Brain microvascular endothelial cell (primary cell): ENCODE results near the gene PHOSPHO1.

Experiments
- DNase-seq: peaks from one replicate; pipeline ENCODE4 v3.0.0-alpha.2; 2020
- H3K27ac ChIP-seq: fragments of 250-450 bp; sonication (Bioruptor Pico); 2 replicates; pipeline ENCODE4 v1.5.1; 2020; ENCODE audit warnings: mild to moderate bottlenecking, moderate library complexity
- H3K27me3 ChIP-seq: fragments of 250-450 bp; sonication (Bioruptor Pico); replicated peaks from 2 replicates; pipeline ENCODE4 v1.5.1; 2020; ENCODE audit warnings: mild to moderate bottlenecking
- H3K36me3 ChIP-seq: fragments of 250-450 bp; sonication (Bioruptor Pico); replicated peaks from 2 replicates; pipeline ENCODE4 v1.5.1; 2020; ENCODE audit warnings: mild to moderate bottlenecking
- H3K4me3 ChIP-seq: 2 replicates; pipeline ENCODE4 v1.5.1; 2011; ENCODE audit warnings: low read depth, mild to moderate bottlenecking, control low read depth, low read length, moderate library complexity
- in situ Hi-C: cut with HindIII; loops from 2 replicates; pipeline ENCODE4 v1.10.0; 2017; ENCODE audit warnings: low sequenced_read_pairs, low pct_ligation_motif_present
- TF ChIP-seq, protein P1 (sequence below): IDR thresholded peaks from 2 replicates; pipeline ENCODE4 v1.5.1; 2011; ENCODE audit warnings: low read depth, mild to moderate bottlenecking, moderate library complexity, low read length, control low read depth, inconsistent platforms; ENCODE audit errors: missing control alignments

PHOSPHO1 gene

GRCh38 chr17:49249292-49249794 lies 18.8 kb upstream of the PHOSPHO1 start:
- in situ Hi-C loops = no loop called here
- no peaks in the 10 kb centered on the region for H3K36me3 ChIP-seq
- no peak overlapping the region for H3K27ac ChIP-seq
- DNase-seq = no peak
- no peak overlapping the region for H3K4me3 ChIP-seq
- H3K27me3 ChIP-seq = no peaks in the 10 kb centered on the region
- TF ChIP-seq, protein P1, sequence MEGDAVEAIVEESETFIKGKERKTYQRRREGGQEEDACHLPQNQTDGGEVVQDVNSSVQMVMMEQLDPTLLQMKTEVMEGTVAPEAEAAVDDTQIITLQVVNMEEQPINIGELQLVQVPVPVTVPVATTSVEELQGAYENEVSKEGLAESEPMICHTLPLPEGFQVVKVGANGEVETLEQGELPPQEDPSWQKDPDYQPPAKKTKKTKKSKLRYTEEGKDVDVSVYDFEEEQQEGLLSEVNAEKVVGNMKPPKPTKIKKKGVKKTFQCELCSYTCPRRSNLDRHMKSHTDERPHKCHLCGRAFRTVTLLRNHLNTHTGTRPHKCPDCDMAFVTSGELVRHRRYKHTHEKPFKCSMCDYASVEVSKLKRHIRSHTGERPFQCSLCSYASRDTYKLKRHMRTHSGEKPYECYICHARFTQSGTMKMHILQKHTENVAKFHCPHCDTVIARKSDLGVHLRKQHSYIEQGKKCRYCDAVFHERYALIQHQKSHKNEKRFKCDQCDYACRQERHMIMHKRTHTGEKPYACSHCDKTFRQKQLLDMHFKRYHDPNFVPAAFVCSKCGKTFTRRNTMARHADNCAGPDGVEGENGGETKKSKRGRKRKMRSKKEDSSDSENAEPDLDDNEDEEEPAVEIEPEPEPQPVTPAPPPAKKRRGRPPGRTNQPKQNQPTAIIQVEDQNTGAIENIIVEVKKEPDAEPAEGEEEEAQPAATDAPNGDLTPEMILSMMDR = no peak

DNA sequence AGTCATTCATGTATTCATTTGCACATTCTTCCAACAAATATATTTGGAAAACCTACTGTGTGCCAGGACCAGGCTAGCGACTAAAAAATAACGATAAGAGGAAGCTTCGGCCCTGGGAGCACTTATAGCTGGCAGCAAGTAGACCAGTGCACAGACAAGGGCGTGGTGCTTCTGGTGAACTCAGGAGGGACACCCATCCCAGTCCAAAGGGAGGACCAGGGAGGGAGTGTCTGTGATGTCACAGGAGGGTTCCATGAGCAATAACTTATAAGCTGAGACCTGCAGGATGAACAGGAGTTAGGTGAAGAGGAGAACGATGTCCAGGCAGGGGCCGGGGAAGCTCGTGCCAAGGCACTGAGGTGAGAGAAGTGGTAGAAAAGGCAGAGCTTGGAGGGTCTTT lies 17.4 kb upstream of the PHOSPHO1 start:
- Histone ChIP-seq H3K36me3 (no peaks in the 10 kb centered on the region), H3K27me3 (no peaks in the 10 kb centered on the region), H3K27ac (no peak overlapping the region), H3K4me3 (no peak overlapping the region)
- TF ChIP-seq, protein P1 = no peak
- DNase-seq = no peak
- in situ Hi-C loops = no loop called here

GRCh38 chr17:49244839-49245238 lies 14.3 kb upstream of the PHOSPHO1 start:
- Histone ChIP-seq H3K4me3 (no peak overlapping the region), H3K36me3 (no peaks in the 10 kb centered on the region), H3K27me3 (no peaks in the 10 kb centered on the region), H3K27ac (no peak overlapping the region)
- TF ChIP-seq, protein P1 = no peak
- in situ Hi-C loops = no loop called here
- no peak for DNase-seq

- TF ChIP-seq, protein P1 = no peak
Measured at GRCh38 chr17:49242813-49243212, 12.2 kb upstream of the PHOSPHO1 start.

DNA sequence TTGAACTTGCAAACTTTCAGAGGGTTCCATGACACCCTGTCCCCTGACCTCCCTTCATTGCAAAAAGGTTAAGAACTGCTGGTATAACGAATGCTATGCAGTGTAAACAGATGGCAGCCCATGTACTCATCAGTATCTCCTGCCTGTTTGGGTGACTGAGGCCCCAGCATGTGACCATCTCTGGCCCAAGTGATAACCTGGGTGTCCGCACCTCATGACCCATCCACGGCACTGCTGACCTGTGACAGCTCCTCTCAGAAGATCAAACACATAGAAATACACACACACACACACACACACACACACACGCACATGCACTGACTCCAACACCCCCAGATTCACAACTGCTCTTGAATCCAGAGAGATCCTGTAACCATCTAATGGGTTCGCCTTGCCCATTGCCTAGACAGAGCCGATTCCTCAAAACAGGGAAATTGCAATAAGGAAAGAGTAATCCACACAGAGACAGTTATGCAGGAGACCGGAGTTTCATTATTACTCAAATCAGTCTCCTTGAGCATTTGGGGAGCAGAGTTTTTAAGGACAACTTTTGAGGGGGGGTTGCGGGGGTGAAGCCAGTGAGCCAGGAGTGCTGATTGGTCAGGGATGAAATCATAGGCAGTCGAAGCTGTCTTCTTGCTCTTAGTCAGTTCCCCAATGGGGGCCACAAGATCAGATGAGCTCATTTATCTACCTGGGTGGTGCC lies 11.3 kb upstream of the PHOSPHO1 start:
- no peaks in the 10 kb centered on the region for H3K27me3 ChIP-seq
- DNase-seq = no peak
- TF ChIP-seq, protein P1 = no peak
- no peaks in the 10 kb centered on the region for H3K36me3 ChIP-seq
- no peak overlapping the region for H3K27ac ChIP-seq
- H3K4me3 ChIP-seq = no peak overlapping the region
- in situ Hi-C loops = no loop called here

More at GRCh38 chr17:49242813-49243212, 12.2 kb upstream of the PHOSPHO1 start:
- no peak overlapping the region for H3K4me3 ChIP-seq
- no peaks in the 10 kb centered on the region for H3K36me3 ChIP-seq
- in situ Hi-C loops = no loop called here
- DNase-seq = no peak
- no peak overlapping the region for H3K27ac ChIP-seq
- H3K27me3 ChIP-seq = no peaks in the 10 kb centered on the region

- DNase-seq = no peak
- in situ Hi-C loops = no loop called here
- TF ChIP-seq, protein P1 = no peak
- no peaks in the 10 kb centered on the region for H3K36me3 ChIP-seq
- no peak overlapping the region for H3K4me3 ChIP-seq
- H3K27me3 ChIP-seq = peaks cover under 1% of the 10 kb centered on the region
- H3K27ac ChIP-seq = no peak overlapping the region
Measured at GRCh38 chr17:49241040-49241439, 10.5 kb upstream of the PHOSPHO1 start.
